Skeletal muscle satellite cell (primary cell): ENCODE data around the gene SHROOM3.

ENCODE experiments used
- H3K27me3 ChIP-seq: 2 replicates; pipeline ENCODE4 v1.7.0; 2013; ENCODE audit warnings: low read length; ENCODE audit not compliant: control insufficient read depth, insufficient read depth
- H3K36me3 ChIP-seq: 2 replicates; pipeline ENCODE4 v1.7.0; 2013; ENCODE audit warnings: mild to moderate bottlenecking, control low read depth, low read length; ENCODE audit not compliant: insufficient read depth
- H3K4me1 ChIP-seq: 2 replicates; pipeline ENCODE4 v1.7.0; 2013; ENCODE audit warnings: low read length; ENCODE audit not compliant: control insufficient read depth, insufficient read depth
- H3K4me2 ChIP-seq: 2 replicates; pipeline ENCODE4 v1.7.0; 2013; ENCODE audit warnings: mild to moderate bottlenecking, low read length
- H3K4me3 ChIP-seq: 2 replicates; pipeline ENCODE4 v1.7.0; 2013; ENCODE audit warnings: low read length
- H3K9ac ChIP-seq: 2 replicates; pipeline ENCODE4 v1.7.0; 2013; ENCODE audit warnings: mild to moderate bottlenecking, low read depth, low read length, moderate library complexity
- H3K9me3 ChIP-seq: replicated peaks from 2 replicates; pipeline ENCODE4 v1.7.0; 2013; ENCODE audit warnings: mild to moderate bottlenecking, control low read depth, low read length

The SHROOM3 gene

GRCh38 chr4:76526585-76526990 lies 91.6 kb downstream of the SHROOM3 start:
- no peak overlapping the region for H3K9ac ChIP-seq

GRCh38 chr4:76527666-76528065 lies 92.6 kb downstream of the SHROOM3 start:
- no peak overlapping the region for H3K4me3 ChIP-seq
- no peak overlapping the region for H3K9ac ChIP-seq
- no peak overlapping the region for H3K4me2 ChIP-seq
- H3K9me3 ChIP-seq, result no peaks in the 10 kb centered on the region
- H3K27me3 ChIP-seq, result no peaks in the 10 kb centered on the region
- no peaks in the 10 kb centered on the region for H3K4me1 ChIP-seq
- H3K36me3 ChIP-seq, result no peaks in the 10 kb centered on the region

More at GRCh38 chr4:76526585-76526990, 91.6 kb downstream of the SHROOM3 start:
- no peaks in the 10 kb centered on the region for H3K36me3 ChIP-seq
- no peaks in the 10 kb centered on the region for H3K27me3 ChIP-seq
- no peaks in the 10 kb centered on the region for H3K4me1 ChIP-seq
- H3K9me3 ChIP-seq, result no peaks in the 10 kb centered on the region
- H3K4me3 ChIP-seq, result no peak overlapping the region
- H3K4me2 ChIP-seq, result no peak overlapping the region

- H3K9me3 ChIP-seq, result no peaks in the 10 kb centered on the region
- peaks cover 7% of the 10 kb centered on the region for H3K4me1 ChIP-seq
- H3K4me2 ChIP-seq, result no peak overlapping the region
- H3K9ac ChIP-seq, result no peak overlapping the region
- no peak overlapping the region for H3K4me3 ChIP-seq
- H3K27me3 ChIP-seq, result no peaks in the 10 kb centered on the region
- H3K36me3 ChIP-seq, result no peaks in the 10 kb centered on the region
These were observed 96.6 kb downstream of the SHROOM3 start for GRCh38 chr4:76531597-76531996.

GRCh38 chr4:76532805-76533204 lies 97.8 kb downstream of the SHROOM3 start:
- H3K4me1 ChIP-seq, result peaks cover 7% of the 10 kb centered on the region
- H3K27me3 ChIP-seq, result no peaks in the 10 kb centered on the region
- no peak overlapping the region for H3K9ac ChIP-seq
- no peak overlapping the region for H3K4me2 ChIP-seq
- no peaks in the 10 kb centered on the region for H3K36me3 ChIP-seq
- H3K4me3 ChIP-seq, result no peak overlapping the region
- H3K9me3 ChIP-seq, result no peaks in the 10 kb centered on the region

GRCh38 chr4:76533314-76533713 lies 98.3 kb downstream of the SHROOM3 start:
- no peak overlapping the region for H3K4me2 ChIP-seq
- no peaks in the 10 kb centered on the region for H3K9me3 ChIP-seq
- no peaks in the 10 kb centered on the region for H3K36me3 ChIP-seq
- H3K27me3 ChIP-seq, result no peaks in the 10 kb centered on the region
- no peak overlapping the region for H3K4me3 ChIP-seq
- H3K4me1 ChIP-seq, result peaks cover 7% of the 10 kb centered on the region
- H3K9ac ChIP-seq, result no peak overlapping the region

GRCh38 chr4:76535603-76536372 lies 100.8 kb downstream of the SHROOM3 start:
- Histone ChIP-seq H3K4me2 (no peak overlapping the region), H3K27me3 (no peaks in the 10 kb centered on the region), H3K4me3 (peak overlapping the region; percentile 9), H3K9ac (no peak overlapping the region), H3K4me1 (peaks cover 7% of the 10 kb centered on the region), H3K9me3 (no peaks in the 10 kb centered on the region), H3K36me3 (no peaks in the 10 kb centered on the region)

- H3K27me3 ChIP-seq, result no peaks in the 10 kb centered on the region
- no peaks in the 10 kb centered on the region for H3K36me3 ChIP-seq
- no peak overlapping the region for H3K9ac ChIP-seq
- H3K4me1 ChIP-seq, result peaks cover 7% of the 10 kb centered on the region
- H3K4me2 ChIP-seq, result no peak overlapping the region
- H3K4me3 ChIP-seq, result no peak overlapping the region
- H3K9me3 ChIP-seq, result no peaks in the 10 kb centered on the region
These were observed 101.3 kb downstream of the SHROOM3 start for GRCh38 chr4:76536373-76536689.

- H3K4me2 ChIP-seq, result no peak overlapping the region
- H3K9me3 ChIP-seq, result no peaks in the 10 kb centered on the region
- no peaks in the 10 kb centered on the region for H3K27me3 ChIP-seq
- peaks cover 7% of the 10 kb centered on the region for H3K4me1 ChIP-seq
- H3K9ac ChIP-seq, result no peak overlapping the region
- H3K4me3 ChIP-seq, result no peak overlapping the region
- H3K36me3 ChIP-seq, result no peaks in the 10 kb centered on the region
These were observed 103.3 kb downstream of the SHROOM3 start for GRCh38 chr4:76538296-76538695.

GRCh38 chr4:76539979-76540378 lies 105.0 kb downstream of the SHROOM3 start:
- no peak overlapping the region for H3K4me2 ChIP-seq
- H3K27me3 ChIP-seq, result no peaks in the 10 kb centered on the region
- no peaks in the 10 kb centered on the region for H3K9me3 ChIP-seq
- peaks cover 7% of the 10 kb centered on the region for H3K4me1 ChIP-seq
- no peak overlapping the region for H3K4me3 ChIP-seq
- no peaks in the 10 kb centered on the region for H3K36me3 ChIP-seq
- H3K9ac ChIP-seq, result no peak overlapping the region

- H3K9me3 ChIP-seq, result no peaks in the 10 kb centered on the region
- H3K9ac ChIP-seq, result no peak overlapping the region
- H3K4me3 ChIP-seq, result no peak overlapping the region
- no peaks in the 10 kb centered on the region for H3K27me3 ChIP-seq
- peaks cover 7% of the 10 kb centered on the region for H3K4me1 ChIP-seq
- H3K4me2 ChIP-seq, result no peak overlapping the region
- H3K36me3 ChIP-seq, result no peaks in the 10 kb centered on the region
These were observed 105.5 kb downstream of the SHROOM3 start for GRCh38 chr4:76540486-76540885.

GRCh38 chr4:76543378-76543777 lies 108.3 kb downstream of the SHROOM3 start:
- H3K36me3 ChIP-seq, result no peaks in the 10 kb centered on the region
- peaks cover 18% of the 10 kb centered on the region for H3K4me1 ChIP-seq
- H3K27me3 ChIP-seq, result no peaks in the 10 kb centered on the region
- no peak overlapping the region for H3K4me3 ChIP-seq
- H3K4me2 ChIP-seq, result no peak overlapping the region
- no peak overlapping the region for H3K9ac ChIP-seq
- no peaks in the 10 kb centered on the region for H3K9me3 ChIP-seq

- H3K27me3 ChIP-seq, result no peaks in the 10 kb centered on the region
- H3K36me3 ChIP-seq, result no peaks in the 10 kb centered on the region
- H3K9ac ChIP-seq, result no peak overlapping the region
- H3K4me2 ChIP-seq, result no peak overlapping the region
- H3K4me1 ChIP-seq, result peaks cover 18% of the 10 kb centered on the region
- H3K9me3 ChIP-seq, result no peaks in the 10 kb centered on the region
- H3K4me3 ChIP-seq, result no peak overlapping the region
These were observed 109.7 kb downstream of the SHROOM3 start for GRCh38 chr4:76544725-76545124.
